K562 (cell line): ENCODE data around the gene FETUB. TPM values are rescaled to one million over a fixed set of nuclear protein-coding genes. Genes with fewer than 3 reads are reported as not detected.
A peak's percentile ranks its signal among the peaks of the same experiment; 100 is the strongest.

Experiments used
- ATAC-seq: fragments of 200-7000 bp; cut with Tn5 transposase; 3 replicates; pipeline ENCODE4 v1.9.1; 2020; ENCODE audit warnings: moderate library complexity
- BruUV-seq: library from RNA; stranded (reverse); fragments of 400-500 nt; replicated peaks from 2 replicates; lab custom pipeline; 2021; lab: Mats Ljungman, UMichigan
- CTCF ChIA-PET: fragments of 300-600 bp; formaldehyde crosslinking; extraction: SDS; loops from one replicate; lab custom pipeline; 2021; ENCODE audit warnings: low intra/inter-chr PET ratio; lab: Yijun Ruan, JAX
- POLR2A ChIA-PET: fragments of 300-600, 350-650 bp; sonication (Branson Sonifier 250); formaldehyde crosslinking; extraction: SDS; loops from one replicate; lab custom pipeline; 2021; ENCODE audit warnings: antibody characterized with exemption, inconsistent platforms; lab: Yijun Ruan, JAX
- DNase-seq, 4 experiments: peaks; one replicate each; pipeline versions ENCODE4 v3.0.0 to v3.0.0-alpha.2; 2011 to 2018; ENCODE audit warnings: low spot score in 3 of 4, mixed read lengths in 3 of 4; ENCODE audit errors: extremely low read depth in 1 of 4
- FAIRE-seq: peaks from 2 replicates; lab custom pipeline; 2011; peaks lifted over from hg19 to GRCh38; lab: Jason Lieb, UNC
- H2AFZ ChIP-seq: 2 replicates; pipeline ENCODE4 v1.6.0; 2011; ENCODE audit warnings: low read depth, low read length, control low read depth, inconsistent platforms
- H3K27ac ChIP-seq: fragments of 200-600 bp; 3 replicates; pipeline ENCODE4 v1.8.0; 2011; ENCODE audit warnings: low read depth, mild to moderate bottlenecking, control low read depth, inconsistent platforms, low read length, moderate library complexity, mixed read lengths; ENCODE audit errors: extremely low read depth
- H3K27me3 ChIP-seq, 2 experiments: fragments of 300-600 bp in 1 of 2; 2 replicates in 1 of 2; 3 replicates in 1 of 2; pipeline versions ENCODE4 v1.6.0 to v1.8.0; 2011; ENCODE audit warnings: inconsistent platforms in 2 of 2, low read length in 2 of 2, mild to moderate bottlenecking in 1 of 2, mixed read lengths in 1 of 2, moderate library complexity in 1 of 2; ENCODE audit not compliant: control insufficient read depth in 2 of 2, insufficient read depth in 2 of 2
- H3K36me3 ChIP-seq: fragments of 300-600 bp; 3 replicates; pipeline ENCODE4 v1.8.0; 2011; ENCODE audit warnings: mild to moderate bottlenecking, low read length, inconsistent platforms; ENCODE audit not compliant: control insufficient read depth, insufficient read depth
- H3K4me1 ChIP-seq, 2 experiments: fragments of 200-600 bp in 1 of 2; replicated peaks in 1 of 2; 2 replicates in 1 of 2; 3 replicates in 1 of 2; pipeline versions ENCODE4 v1.5.1 to v1.8.0; 2011; ENCODE audit warnings: inconsistent platforms in 2 of 2, low read length in 2 of 2, mild to moderate bottlenecking in 1 of 2, mixed read lengths in 1 of 2, moderate library complexity in 1 of 2; ENCODE audit not compliant: control insufficient read depth in 2 of 2, insufficient read depth in 2 of 2
- H3K4me2 ChIP-seq: 2 replicates; pipeline ENCODE4 v1.6.1; 2011; ENCODE audit warnings: low read length, control low read depth, inconsistent platforms, mixed read lengths; ENCODE audit not compliant: insufficient read depth
- H3K4me3 ChIP-seq: fragments of 200-600 bp; sonication (generic), shearing (Covaris generic); 2 replicates; pipeline ENCODE4 v1.5.1; 2016; ENCODE audit warnings: control low read depth, inconsistent platforms
- H3K79me2 ChIP-seq: fragments of 200-600 bp; 3 replicates; pipeline ENCODE4 v1.8.0; 2011; ENCODE audit warnings: low read length, inconsistent platforms; ENCODE audit not compliant: control insufficient read depth, insufficient read depth
- H3K9ac ChIP-seq, 2 experiments: 2 replicates each; pipeline versions ENCODE4 v1.6.0 to v1.6.1; 2011; ENCODE audit warnings: low read depth in 2 of 2, low read length in 2 of 2, control low read depth in 1 of 2, inconsistent platforms in 1 of 2, mild to moderate bottlenecking in 1 of 2, mixed read lengths in 1 of 2; ENCODE audit not compliant: insufficient read depth in 1 of 2
- H3K9me1 ChIP-seq: one replicate; pipeline ENCODE4 v1.6.0; 2011; ENCODE audit warnings: inconsistent platforms, mild to moderate bottlenecking, low read length, moderate library complexity; ENCODE audit not compliant: control insufficient read depth, insufficient read depth
- H3K9me3 ChIP-seq: replicated peaks from 2 replicates; pipeline ENCODE4 v1.5.1; 2011; ENCODE audit warnings: low read depth, low read length, inconsistent platforms; ENCODE audit not compliant: control insufficient read depth, insufficient read depth
- H4K20me1 ChIP-seq: replicated peaks from 2 replicates; pipeline ENCODE4 v1.6.1; 2011; ENCODE audit warnings: low read length, inconsistent platforms, mixed read lengths; ENCODE audit not compliant: control insufficient read depth, insufficient read depth
- ARNT ChIP-seq, 2 experiments: fragments of 450-650 bp; IDR thresholded peaks; 2 replicates each; pipeline ENCODE4 v1.6.1; 2016; ENCODE audit warnings: mild to moderate bottlenecking in 1 of 2
- CEBPB ChIP-seq: fragments of 450-650 bp; IDR thresholded peaks from 2 replicates; pipeline ENCODE4 v1.6.1; 2016; ENCODE audit warnings: missing genetic modification characterization, missing compliant biosample characterization
- CHCHD3 ChIP-seq: fragments of 250-450 bp; sonication (Bioruptor Pico); IDR thresholded peaks from 2 replicates; pipeline ENCODE4 v2.1.2; 2022; ENCODE audit warnings: mild to moderate bottlenecking
- DLX4 ChIP-seq: fragments of 250-450 bp; sonication (Bioruptor Pico); IDR thresholded peaks from 2 replicates; pipeline ENCODE4 v1.6.1; 2021; ENCODE audit warnings: mild to moderate bottlenecking
- EZH2 ChIP-seq: IDR thresholded peaks from 2 replicates; pipeline ENCODE4 v1.6.1; 2012; ENCODE audit warnings: low read depth, mild to moderate bottlenecking, inconsistent platforms, low read length, borderline replicate concordance
- HNRNPLL ChIP-seq: fragments of 200-400 bp; formaldehyde crosslinking; IDR thresholded peaks from 2 replicates; pipeline ENCODE4 v1.6.1; 2017; ENCODE audit warnings: low read length, low read depth, mild to moderate bottlenecking; ENCODE audit not compliant: poor library complexity, severe bottlenecking
- LEF1 ChIP-seq: fragments of 450-650 bp; IDR thresholded peaks from 2 replicates; pipeline ENCODE4 v1.6.1; 2016; ENCODE audit warnings: mild to moderate bottlenecking
- POLR2G ChIP-seq: fragments of 200-400 bp; formaldehyde crosslinking; IDR thresholded peaks from 2 replicates; pipeline ENCODE4 v1.6.1; 2017; ENCODE audit warnings: low read depth, mild to moderate bottlenecking, antibody characterized with exemption, low read length, moderate library complexity
- POU5F1 ChIP-seq: fragments of 150-350 bp; IDR thresholded peaks from 2 replicates; pipeline ENCODE4 v1.6.1; 2014; ENCODE audit warnings: borderline replicate concordance, low read length, low read depth, mild to moderate bottlenecking; ENCODE audit not compliant: partially characterized antibody
- PREB ChIP-seq: sonication (generic); formaldehyde crosslinking; IDR thresholded peaks from 2 replicates; pipeline ENCODE4 v1.8.1; 2023; ENCODE audit warnings: mild to moderate bottlenecking, missing genetic modification reagents
- SIN3B ChIP-seq: fragments of 450-650 bp; IDR thresholded peaks from 2 replicates; pipeline ENCODE4 v1.6.1; 2017; ENCODE audit warnings: low read depth, mild to moderate bottlenecking, moderate library complexity
- WHSC1 ChIP-seq: IDR thresholded peaks from one replicate; pipeline ENCODE4 v1.6.1; 2012; ENCODE audit warnings: low read length, control low read depth, inconsistent platforms
- ZNF24 ChIP-seq: fragments of 450-650 bp; IDR thresholded peaks from 2 replicates; pipeline ENCODE4 v1.6.1; 2016
- ZNF75A ChIP-seq: fragments of 450-650 bp; formaldehyde crosslinking; IDR thresholded peaks from 2 replicates; pipeline ENCODE4 v1.4.0; 2020; ENCODE audit warnings: mild to moderate bottlenecking
- ZNF77 ChIP-seq: fragments of 250-450 bp; sonication (Bioruptor Pico); IDR thresholded peaks from 2 replicates; pipeline ENCODE4 v1.5.0; 2020
- WGBS: fragments of 100-300 bp; shearing (Covaris generic); methylation state at CpG from one replicate; pipeline ENCODE4 v1.1.6; 2016; ENCODE audit warnings: low coverage, mixed read lengths; ENCODE audit not compliant: insufficient coverage; ENCODE audit errors: missing lambda C conversion rate; 5-methylcytosine and 5-hydroxymethylcytosine counted together
- in situ Hi-C: fragments of 300-500 bp; cut with MboI; formaldehyde crosslinking; loops from 4 replicates; pipeline ENCODE4 v1.15.0; 2018; ENCODE audit warnings: inconsistent platforms, mixed read lengths
- intact Hi-C: fragments of 100-400 bp; cut with micrococcal nuclease; formaldehyde crosslinking; loops from 2 replicates; pipeline ENCODE4 v1.14.2; 2022
- polyA plus RNA-seq, 8 experiments: library from polyadenylated mRNA; depleted of rRNA in 4 of 8; stranded (reverse) in 5 of 8; unstranded in 3 of 8; fragments of >200 nt; fragmentation: Nextera tagmentation in 2 of 8; fragmentation: Illumina TruSeq in 1 of 8; extraction: Ambion mirVana in 2 of 8; extraction: Trizol in 1 of 8; gene quantifications; 2 replicates each; pipeline versions ENCODE4 v1.2.1 to v1.2.3, GENCODE V29; 2011 to 2014; ENCODE audit warnings: inconsistent platforms in 1 of 8, missing spikeins in 1 of 8
- total RNA-seq, 7 experiments: library from RNA; depleted of rRNA in 6 of 7; stranded (reverse); fragments of >200 nt in 6 of 7; fragmentation: Illumina TruSeq in 2 of 7; extraction: Trizol in 2 of 7; gene quantifications; 2 replicates each; pipeline versions ENCODE4 v1.2.1 to v1.2.3, GENCODE V29; 2011 to 2021; ENCODE audit warnings: low replicate concordance in 1 of 7

FETUB gene
- total and polyA plus RNA-seq, 9 of the 15 experiments (the other 6 are each of a cell fraction or from before 2014, with no cell fraction given) = not detected

- Histone ChIP-seq H3K9me3 (no peaks in the 10 kb centered on the region), H3K9me1 (no peaks in the 10 kb centered on the region), H2AFZ (no peak overlapping the region), H3K36me3 (no peaks in the 10 kb centered on the region), H3K27ac (no peak overlapping the region), H3K79me2 (no peaks in the 10 kb centered on the region), H4K20me1 (no peaks in the 10 kb centered on the region), H3K4me2 (no peak overlapping the region), H3K4me3 (no peak overlapping the region), H3K27me3 (peaks cover 8 to 21% of the 10 kb centered on the region in 2 experiments), H3K9ac (no peak overlapping the region), H3K4me1 (peaks cover 0 to 3% of the 10 kb centered on the region in 2 experiments; a peak in 2 of 5 replicates)
- DNase-seq (no peak), FAIRE-seq (no peak), ATAC-seq (no peak)
- 36% methylated on average over 3 of the region's 3 CpGs for WGBS
- ChIA-PET CTCF (no interaction called here), POLR2A (no interaction called here)
- intact Hi-C loops = no loop called here
- no TSS peak for BruUV-seq
- TF ChIP-seq CEBPB (tag) (0 out of 2 replicates have a peak, but pooled peaks have one; percentile 1), ARNT (IDR thresholded peaks at IDR 0.05) (no peak)
- in situ Hi-C loops = no loop called here
Observed at GRCh38 chr3:186693843-186694242, 53.6 kb downstream of the FETUB start.

- FAIRE-seq = no peak
- WGBS = 10% methylated on average over 6 of the region's 6 CpGs
Observed at GRCh38 chr3:186694288-186695032, 54.3 kb downstream of the FETUB start.

More at GRCh38 chr3:186694288-186695032, 54.3 kb downstream of the FETUB start:
- Histone ChIP-seq H3K9me1 (no peaks in the 10 kb centered on the region), H3K36me3 (no peaks in the 10 kb centered on the region), H3K4me2 (no peak overlapping the region)
- ATAC-seq = no peak
- TF ChIP-seq LEF1 (no peak), ZNF77 (no peak), PREB (CRISPR knock-in tag) (no peak), ZNF24 (no peak), WHSC1 (no peak), EZH2 (no peak), HNRNPLL (no peak), CHCHD3 (CRISPR knock-in tag) (no peak), POLR2G (no peak), POU5F1 (no peak), ZNF75A (no peak), SIN3B (no peak), DLX4 (CRISPR knock-in tag) (no peak)
- TF ChIP-seq, all 486 proteins: peak for 0
- Histone ChIP-seq H2AFZ (no peak overlapping the region), H3K9ac (no peak overlapping the region), H3K27ac (no peak overlapping the region), H3K79me2 (no peaks in the 10 kb centered on the region), H3K4me1 (peaks cover 0 to 5% of the 10 kb centered on the region in 2 experiments; a peak in 2 of 5 replicates), H3K9me3 (no peaks in the 10 kb centered on the region), H3K4me3 (no peak overlapping the region), H3K27me3 (peaks cover 8 to 21% of the 10 kb centered on the region in 2 experiments), H4K20me1 (no peaks in the 10 kb centered on the region)
- ChIA-PET POLR2A (no interaction called here), CTCF (interaction anchor here (0.6 kb wide), 1 partner anchor 91 kb away, joined by 3 read pairs; no protein-coding TSS in a partner anchor)
- no peak for DNase-seq
- in situ Hi-C loops (no loop called here), intact Hi-C loops (loop anchor here (5.0 kb wide), 1 partner anchor 58 kb away; no protein-coding TSS in a partner anchor)
- BruUV-seq = no TSS peak
